ENCODE results near the gene NSMCE1. TPM values are rescaled to one million over a fixed set of nuclear protein-coding genes. Genes with fewer than 3 reads are reported as not detected.

Gene NSMCE1
- total RNA-seq, 4 donors from 2014 or later: 36.4 to 42.0 (median 40.6) TPM

- TF ChIP-seq, protein P1, sequence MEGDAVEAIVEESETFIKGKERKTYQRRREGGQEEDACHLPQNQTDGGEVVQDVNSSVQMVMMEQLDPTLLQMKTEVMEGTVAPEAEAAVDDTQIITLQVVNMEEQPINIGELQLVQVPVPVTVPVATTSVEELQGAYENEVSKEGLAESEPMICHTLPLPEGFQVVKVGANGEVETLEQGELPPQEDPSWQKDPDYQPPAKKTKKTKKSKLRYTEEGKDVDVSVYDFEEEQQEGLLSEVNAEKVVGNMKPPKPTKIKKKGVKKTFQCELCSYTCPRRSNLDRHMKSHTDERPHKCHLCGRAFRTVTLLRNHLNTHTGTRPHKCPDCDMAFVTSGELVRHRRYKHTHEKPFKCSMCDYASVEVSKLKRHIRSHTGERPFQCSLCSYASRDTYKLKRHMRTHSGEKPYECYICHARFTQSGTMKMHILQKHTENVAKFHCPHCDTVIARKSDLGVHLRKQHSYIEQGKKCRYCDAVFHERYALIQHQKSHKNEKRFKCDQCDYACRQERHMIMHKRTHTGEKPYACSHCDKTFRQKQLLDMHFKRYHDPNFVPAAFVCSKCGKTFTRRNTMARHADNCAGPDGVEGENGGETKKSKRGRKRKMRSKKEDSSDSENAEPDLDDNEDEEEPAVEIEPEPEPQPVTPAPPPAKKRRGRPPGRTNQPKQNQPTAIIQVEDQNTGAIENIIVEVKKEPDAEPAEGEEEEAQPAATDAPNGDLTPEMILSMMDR (IDR thresholded peaks at IDR 0.05; ENCODE audit: low read depth): no peak
Observed at GRCh38 chr16:27238016-27238587, 30.5 kb downstream of the NSMCE1 start.

DNA sequence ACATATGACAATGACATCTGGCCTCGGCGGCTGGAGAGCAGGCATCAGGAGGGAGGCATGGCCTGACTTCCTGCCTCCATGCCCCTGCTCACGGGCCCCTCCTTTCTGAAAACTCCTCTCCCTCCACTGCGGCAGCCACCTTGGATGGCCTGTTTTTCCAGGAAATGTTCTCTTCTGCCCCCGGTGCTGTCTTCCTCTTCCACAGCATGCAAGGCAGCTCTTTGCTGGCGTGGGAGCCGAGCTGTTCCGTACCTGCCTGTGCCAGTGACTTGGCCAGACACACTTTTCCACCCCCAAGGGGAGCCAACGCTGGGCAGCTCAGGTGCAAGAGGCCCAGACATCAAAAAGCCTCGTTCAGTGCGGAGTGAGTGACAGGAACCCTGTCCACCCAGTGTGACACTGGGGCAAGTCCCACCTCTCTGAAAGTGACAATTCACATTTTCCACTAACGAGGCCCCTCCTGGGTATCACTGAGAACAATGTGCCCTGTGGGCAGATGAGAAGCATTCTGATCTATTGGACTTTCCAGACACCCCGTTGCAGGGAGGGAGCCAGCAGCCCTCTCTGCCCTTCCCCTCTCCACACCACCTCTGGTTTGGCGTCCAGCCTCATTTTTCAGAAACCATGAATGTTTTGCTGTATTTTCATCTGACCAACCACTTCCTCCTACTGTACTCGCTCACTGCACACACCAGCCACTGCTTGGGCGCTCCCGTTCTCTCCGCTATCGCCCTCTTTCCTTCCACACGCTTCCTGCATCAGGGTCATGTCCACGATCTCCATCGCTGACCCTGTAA, 31.2 kb downstream of the NSMCE1 start:
- TF ChIP-seq, protein P1 (IDR thresholded peaks at IDR 0.05; ENCODE audit: low read depth): no peak

DNA sequence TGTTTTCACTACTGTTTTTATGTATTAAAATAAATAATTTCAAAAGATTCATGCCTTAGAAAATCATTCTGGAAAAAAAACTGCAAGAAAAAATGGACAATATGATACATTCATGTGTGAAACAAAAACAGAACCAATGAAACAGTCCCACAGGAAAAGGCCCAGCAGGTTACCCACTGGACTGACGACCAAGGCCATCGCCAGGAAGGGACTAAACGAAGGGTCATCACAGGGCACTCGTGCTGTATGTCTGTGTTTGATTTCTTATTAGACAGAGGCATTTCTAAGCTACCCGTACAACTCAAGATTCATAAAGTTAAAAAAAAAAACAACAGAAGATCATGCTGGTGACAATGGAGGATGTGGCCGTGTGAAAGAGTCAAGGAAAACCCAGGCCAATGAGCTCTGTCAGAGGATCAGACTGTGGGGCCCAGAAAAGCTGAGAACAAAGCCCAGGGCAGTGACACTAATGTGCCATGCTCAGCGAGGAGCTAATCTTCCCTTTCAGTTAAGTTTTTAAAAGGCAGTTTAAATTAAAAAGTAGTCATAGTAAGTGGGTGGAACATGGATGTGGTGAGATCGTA, 31.8 kb downstream of the NSMCE1 start:
- TF ChIP-seq, protein P1 (IDR thresholded peaks at IDR 0.05; ENCODE audit: low read depth): no peak

- TF ChIP-seq, protein P1 (IDR thresholded peaks at IDR 0.05; ENCODE audit: low read depth): no peak
Observed at GRCh38 chr16:27235938-27236245, 32.7 kb downstream of the NSMCE1 start.

- TF ChIP-seq, protein P1 (IDR thresholded peaks at IDR 0.05; ENCODE audit: low read depth): no peak
Observed at GRCh38 chr16:27235055-27235937, 33.3 kb downstream of the NSMCE1 start.

DNA sequence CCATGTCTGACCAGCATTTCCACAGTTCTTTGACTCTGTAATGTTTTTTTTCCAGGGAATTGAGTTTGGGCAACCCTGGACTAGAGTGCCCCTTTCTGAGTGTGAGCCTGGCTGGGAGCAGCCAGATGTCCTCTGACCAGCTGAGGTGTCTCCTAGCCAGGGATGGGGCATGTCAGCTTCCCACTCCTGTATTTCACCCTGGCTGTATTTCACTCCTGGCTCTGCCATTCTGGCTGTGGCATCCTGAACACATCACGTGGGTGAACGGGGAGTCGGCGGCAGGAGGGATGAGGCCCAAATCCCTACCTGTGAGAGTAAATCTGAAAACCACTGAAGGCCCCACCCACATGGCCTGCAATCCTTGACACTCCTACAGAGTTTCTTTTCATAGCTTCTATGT, 34.0 kb downstream of the NSMCE1 start:
- TF ChIP-seq, protein P1 (IDR thresholded peaks at IDR 0.05; ENCODE audit: low read depth): no peak
